HTERT RPE-1 (cell line): ENCODE measurements around the gene CAMTA1.
"Not testable (repeated sequence)": the region's sequence is repeated elsewhere in the genome, so short reads cannot be mapped to it uniquely, and the experiment has no call there.

ENCODE experiments used
- in situ Hi-C: fragments of 300-500 bp; cut with MboI; formaldehyde crosslinking; loops from 4 replicates; pipeline ENCODE4 v1.14.3; 2020; ENCODE audit warnings: low sequenced_read_pairs

CAMTA1 gene

GRCh38 chr1:7322912-7323311 is 537.7 kb downstream of the CAMTA1 start:
- in situ Hi-C loops: no loop called here

DNA sequence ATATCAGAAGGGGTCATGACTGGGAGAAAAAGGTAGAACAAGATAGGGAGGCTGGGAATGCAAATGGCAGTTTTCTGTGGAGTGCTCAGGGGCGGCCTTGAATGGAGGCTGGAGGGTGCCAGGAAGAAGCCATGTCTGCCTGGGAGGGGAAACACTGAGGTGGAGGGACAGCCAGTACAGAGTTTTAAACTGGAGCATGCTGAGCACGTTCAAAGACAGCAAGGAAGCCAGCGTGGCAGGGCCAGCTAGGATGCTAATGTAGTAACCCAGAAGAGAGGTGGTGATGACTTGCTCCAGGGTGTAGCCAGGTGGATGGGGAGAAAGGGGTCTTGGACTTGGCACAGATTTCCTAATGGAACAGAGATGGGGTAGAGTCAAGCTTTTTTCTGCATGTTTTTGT is 540.0 kb downstream of the CAMTA1 start:
- in situ Hi-C loops: no loop called here

- in situ Hi-C loops: no loop called here
Observed at GRCh38 chr1:7326366-7326765, 541.1 kb downstream of the CAMTA1 start.

GRCh38 chr1:7327849-7328248 is 542.6 kb downstream of the CAMTA1 start:
- in situ Hi-C loops: no loop called here

DNA sequence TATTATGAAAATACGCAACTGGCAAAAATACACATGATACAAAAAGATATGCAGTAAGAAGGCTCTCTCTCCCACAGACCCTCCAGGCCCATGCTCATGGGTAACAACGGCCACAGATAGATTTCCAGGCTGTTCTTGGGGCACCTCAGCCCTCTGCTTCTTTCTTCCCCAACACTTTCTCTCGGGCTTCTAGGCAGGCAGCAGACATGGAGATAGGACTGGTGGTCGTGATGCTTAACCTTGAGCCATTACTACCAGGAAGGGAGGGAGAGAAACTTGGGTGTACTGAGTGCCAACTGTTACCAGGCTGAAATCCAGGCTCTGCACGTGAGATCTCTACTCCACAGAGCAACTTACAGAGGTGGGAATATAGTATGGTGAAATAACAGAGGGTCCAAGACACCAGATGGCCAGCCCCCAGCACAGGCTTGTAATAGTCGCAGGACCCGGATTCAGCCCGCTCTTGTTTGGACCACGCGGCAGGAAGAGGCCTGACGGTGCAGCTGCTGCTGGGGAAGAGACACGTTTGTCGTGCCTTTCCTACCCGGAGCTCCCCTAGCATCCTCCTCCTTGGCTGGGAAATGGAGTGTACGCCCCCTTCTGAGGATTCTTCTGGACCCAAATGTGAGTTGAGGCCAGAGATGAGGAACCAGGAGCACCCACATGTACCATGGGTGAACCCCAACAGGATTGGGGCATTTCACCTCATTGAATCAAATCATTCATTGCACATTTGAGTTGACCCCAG is 544.8 kb downstream of the CAMTA1 start:
- in situ Hi-C loops: no loop called here

DNA sequence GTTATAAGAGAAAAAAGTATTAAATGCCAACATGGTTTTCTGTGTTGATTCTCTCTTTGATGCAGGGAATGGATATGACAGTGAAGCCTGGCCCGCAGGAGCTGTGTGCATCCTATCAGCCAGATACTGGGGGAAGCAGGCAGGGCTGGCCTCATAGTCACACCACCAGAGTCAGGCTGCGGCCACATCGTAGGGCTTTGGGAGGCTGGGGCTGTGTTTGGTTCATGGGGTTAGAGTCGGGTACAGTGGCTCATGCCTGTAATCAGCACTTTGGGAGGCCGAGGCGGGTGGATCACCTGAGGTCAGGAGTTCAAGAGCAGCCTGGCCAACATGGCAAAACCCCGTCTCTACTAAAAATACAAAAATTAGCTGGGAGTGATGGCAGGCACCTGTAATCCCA is 545.5 kb downstream of the CAMTA1 start:
- in situ Hi-C loops: not testable (repeated sequence)

- in situ Hi-C loops: no loop called here
Observed at GRCh38 chr1:7331926-7332535, 546.8 kb downstream of the CAMTA1 start.

- in situ Hi-C loops: no loop called here
Observed at GRCh38 chr1:7333094-7333493, 547.8 kb downstream of the CAMTA1 start.

- in situ Hi-C loops: no loop called here
Observed at GRCh38 chr1:7333620-7334019, 548.4 kb downstream of the CAMTA1 start.

DNA sequence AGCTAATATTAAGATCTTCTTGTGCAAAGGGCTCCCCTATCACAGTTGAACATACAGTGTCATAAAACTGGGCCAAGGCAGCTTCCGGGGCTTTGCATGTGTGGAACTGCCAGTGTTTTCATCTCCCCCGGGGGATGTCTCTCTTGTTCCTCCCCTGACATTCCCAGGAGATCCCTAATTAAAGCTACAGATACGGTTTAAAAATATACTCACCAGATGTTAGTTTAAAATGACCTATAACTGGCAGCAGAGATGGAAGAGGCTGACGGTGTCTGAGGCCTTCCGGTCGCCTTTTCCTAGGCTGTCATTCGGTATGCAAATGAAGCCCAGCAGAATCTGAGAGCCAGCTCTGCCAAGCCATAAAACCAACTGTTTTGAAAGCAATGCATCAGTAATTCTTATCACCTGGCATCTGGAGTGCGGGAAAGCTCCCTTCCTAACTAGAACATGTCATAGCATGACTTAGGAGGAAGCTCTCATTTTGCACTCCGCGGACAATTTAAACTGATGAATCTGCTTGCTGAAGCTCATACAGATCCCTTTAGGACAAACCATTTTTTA is 549.3 kb downstream of the CAMTA1 start:
- in situ Hi-C loops: no loop called here

GRCh38 chr1:7335224-7335879 is 550.1 kb downstream of the CAMTA1 start:
- in situ Hi-C loops: no loop called here

DNA sequence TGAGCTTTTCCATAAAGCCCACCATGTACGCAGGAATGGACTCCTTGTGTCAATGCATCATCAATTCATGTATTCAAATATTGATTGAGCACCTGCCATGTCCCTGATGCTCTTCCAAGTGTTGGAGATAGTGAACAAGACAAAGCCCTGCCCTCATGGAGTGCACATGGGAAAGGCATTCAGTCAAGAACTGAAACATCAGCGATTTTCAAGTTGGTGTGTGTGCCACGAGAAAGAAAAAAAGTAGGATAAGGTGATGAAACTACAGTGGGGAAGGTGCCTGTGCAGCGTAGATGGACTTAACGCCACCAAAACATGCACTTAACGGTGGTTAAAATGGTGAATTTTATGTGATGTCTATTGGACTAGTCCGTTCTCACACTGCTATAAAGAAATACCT is 553.2 kb downstream of the CAMTA1 start:
- in situ Hi-C loops: no loop called here

- in situ Hi-C loops: no loop called here
Observed at GRCh38 chr1:7339014-7339413, 553.8 kb downstream of the CAMTA1 start.

- in situ Hi-C loops: no loop called here
Observed at GRCh38 chr1:7339953-7340352, 554.7 kb downstream of the CAMTA1 start.

DNA sequence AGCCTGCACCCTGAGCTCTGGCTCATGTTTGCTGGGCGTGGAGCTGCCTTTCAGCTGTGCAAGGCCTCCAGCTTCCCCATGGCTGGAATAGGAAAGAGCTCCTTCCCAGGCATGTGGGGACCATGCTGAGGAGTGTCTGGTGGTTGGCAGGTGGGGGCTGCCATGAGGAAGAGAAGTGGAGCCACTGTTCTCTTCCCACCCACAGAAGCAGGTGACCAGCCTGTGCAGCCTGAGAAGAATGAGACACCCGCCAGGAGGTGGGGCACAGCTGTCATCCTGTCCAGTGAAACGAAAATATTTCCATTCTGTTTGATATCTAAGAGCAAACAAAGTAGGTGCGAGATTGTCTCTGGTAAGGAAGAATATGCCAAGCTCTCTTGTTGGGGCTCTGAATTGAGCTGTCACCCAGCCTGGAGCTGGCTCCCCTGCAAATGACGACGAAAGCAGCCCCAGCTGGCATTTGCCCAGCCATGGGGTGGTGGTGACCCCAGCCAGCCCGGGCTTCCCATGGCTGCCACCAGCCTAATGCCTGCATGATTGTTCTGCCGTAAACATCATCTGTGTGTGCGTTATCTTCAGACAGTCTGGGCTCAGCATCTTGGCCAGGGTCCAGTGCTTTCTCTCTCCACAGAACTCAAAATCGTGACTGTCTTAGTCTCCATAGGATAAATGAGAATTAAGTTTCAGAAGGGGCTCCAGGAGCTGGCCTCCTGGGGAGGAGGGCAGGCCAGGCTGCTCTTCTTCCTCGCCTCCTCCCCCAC is 556.1 kb downstream of the CAMTA1 start:
- in situ Hi-C loops: no loop called here

DNA sequence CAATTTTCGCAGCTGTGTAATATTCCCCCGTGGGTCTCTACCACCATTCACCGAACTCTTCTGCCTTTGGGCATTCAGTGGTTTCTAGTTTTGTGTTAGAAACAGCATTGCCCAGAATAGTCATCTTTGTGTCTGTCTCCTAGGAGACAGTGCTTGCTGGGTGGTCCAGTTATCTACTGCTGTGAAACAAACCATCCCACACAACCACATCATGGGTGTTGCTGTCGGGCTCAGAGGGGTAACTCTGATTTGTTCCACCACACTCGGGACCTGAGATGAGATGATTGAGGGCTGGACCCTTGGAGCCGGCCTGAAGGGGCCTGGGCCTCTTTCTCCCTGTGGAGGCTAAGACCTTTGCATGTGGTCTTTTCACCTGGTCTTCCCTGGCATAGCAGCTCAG is 558.6 kb downstream of the CAMTA1 start:
- in situ Hi-C loops: no loop called here

DNA sequence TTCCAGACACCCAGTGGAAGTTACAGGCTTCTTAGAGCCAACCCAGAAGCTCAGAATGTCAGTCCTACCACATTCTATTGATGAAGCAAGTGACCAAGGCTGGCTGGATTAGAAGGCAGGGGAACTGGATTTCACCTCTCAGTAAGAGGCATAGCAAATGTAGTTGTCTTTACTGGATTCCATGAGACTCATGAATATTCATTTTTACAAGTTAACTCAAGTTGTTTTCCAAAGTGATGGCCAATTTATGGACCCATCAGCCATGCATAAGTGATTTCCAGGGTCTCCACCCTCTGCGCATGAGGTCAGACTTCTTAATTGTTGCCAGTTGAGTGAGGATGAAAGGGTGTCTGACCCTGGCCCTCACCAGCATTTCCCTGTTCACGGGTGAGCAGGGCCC is 559.0 kb downstream of the CAMTA1 start:
- in situ Hi-C loops: no loop called here

GRCh38 chr1:7345516-7345915 is 560.3 kb downstream of the CAMTA1 start:
- in situ Hi-C loops: no loop called here

DNA sequence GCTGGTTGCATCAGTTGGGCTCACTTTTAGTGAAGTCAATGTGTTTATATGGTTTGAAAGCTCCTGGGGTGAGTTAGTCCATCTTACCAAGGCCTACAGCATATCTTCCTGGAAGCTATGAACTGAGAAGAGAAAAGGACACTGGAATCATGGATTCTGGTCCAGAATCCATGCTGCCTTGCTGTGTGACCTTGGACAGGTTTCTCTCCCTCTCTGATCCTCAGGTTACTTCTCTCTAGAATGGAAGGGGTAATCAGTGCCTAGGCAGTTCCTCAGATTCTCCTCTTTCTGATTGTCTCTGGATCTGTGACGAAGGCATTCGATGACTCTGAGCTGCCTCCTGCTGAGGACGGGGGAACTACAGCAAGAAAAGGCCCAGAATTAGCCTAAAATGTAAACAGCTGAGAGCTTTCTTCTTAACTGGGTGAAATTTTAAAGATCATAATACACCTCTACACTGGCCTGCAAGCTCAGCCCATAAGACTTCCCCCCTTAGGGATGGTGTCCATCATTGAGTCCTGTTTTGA is 560.9 kb downstream of the CAMTA1 start:
- in situ Hi-C loops: no loop called here

GRCh38 chr1:7346600-7347570 is 561.6 kb downstream of the CAMTA1 start:
- in situ Hi-C loops: no loop called here
